Kidney epithelial cell (primary cell): Measurements from ENCODE around the gene SLC7A7. TPM values are rescaled to one million over a fixed set of nuclear protein-coding genes. Genes with fewer than 3 reads are reported as not detected.
"Not testable (repeated sequence)": the region's sequence is repeated elsewhere in the genome, so short reads cannot be mapped to it uniquely, and the experiment has no call there.

Experiments used
- DNase-seq: peaks from one replicate; pipeline ENCODE4 v3.0.0-alpha.2; 2010; ENCODE audit warnings: low read depth
- H3K27me3 ChIP-seq: 2 replicates; pipeline ENCODE4 v1.6.0; 2011; ENCODE audit warnings: low read length; ENCODE audit not compliant: control insufficient read depth, insufficient read depth
- H3K36me3 ChIP-seq: 2 replicates; pipeline ENCODE4 v1.5.1; 2011; ENCODE audit warnings: low read length; ENCODE audit not compliant: control insufficient read depth, insufficient read depth
- H3K4me3 ChIP-seq: 2 replicates; pipeline ENCODE4 v1.5.1; 2011; ENCODE audit warnings: low read depth, mild to moderate bottlenecking, control low read depth, low read length
- total RNA-seq: library from RNA; depleted of rRNA; stranded (reverse); fragments of >200 nt; gene quantifications from 2 replicates; pipeline ENCODE4 v1.2.3, GENCODE V29; 2015
- TF ChIP-seq, protein P1 (sequence below): IDR thresholded peaks from 2 replicates; pipeline ENCODE4 v1.5.1; 2011; ENCODE audit warnings: mild to moderate bottlenecking, moderate library complexity, low read length, control low read depth, inconsistent platforms; ENCODE audit not compliant: insufficient read depth, poor library complexity, severe bottlenecking

Gene SLC7A7
- total RNA-seq = 6.8 and 10.0 TPM in 2 replicates

DNA sequence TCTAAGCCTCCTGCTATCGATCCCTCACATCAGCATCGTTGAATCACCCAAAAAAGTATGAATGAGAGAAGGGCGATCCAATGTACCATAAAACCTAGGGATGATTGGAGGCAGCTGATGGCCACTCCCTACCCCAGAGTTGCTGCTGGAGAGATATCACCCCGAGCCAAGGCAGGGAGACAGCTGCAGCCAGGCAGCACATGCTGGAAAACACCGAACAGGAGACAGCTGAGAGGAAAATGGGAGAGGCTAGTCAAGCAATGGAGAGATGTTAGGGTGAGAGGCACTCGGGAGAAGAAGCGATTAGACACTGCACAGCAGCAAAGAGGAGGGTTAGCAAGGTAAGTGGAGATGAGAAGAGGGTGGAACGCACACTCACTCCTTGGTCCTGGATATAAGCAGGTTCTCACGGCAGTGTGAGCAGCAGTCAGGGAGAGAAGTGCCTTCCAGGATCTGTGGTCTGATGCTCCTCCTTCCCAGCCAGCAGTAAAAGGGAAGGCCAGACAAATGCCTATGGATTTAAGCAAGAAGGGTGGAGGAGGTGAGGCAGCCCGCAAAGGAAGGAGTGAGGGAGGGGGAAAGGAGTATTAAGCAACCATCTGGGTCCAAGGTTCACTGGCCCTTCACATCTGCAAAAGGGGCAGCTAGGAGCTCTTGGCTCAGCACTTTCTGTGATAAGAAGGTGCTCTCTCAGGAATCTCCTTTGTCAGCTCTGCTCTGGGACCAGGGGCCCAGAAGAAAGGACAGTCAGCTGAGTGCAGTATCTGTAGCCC lies at the start of gene SLC7A7:
Gene SLC7A7 (minus strand): TSS at position 495 of the 773 bp plus-strand sequence. CDS start 2,037 bp downstream, outside the sequence.
- peak within 1 kb of the TSS; percentile 10 for H3K4me3 ChIP-seq
- TF ChIP-seq, protein P1, sequence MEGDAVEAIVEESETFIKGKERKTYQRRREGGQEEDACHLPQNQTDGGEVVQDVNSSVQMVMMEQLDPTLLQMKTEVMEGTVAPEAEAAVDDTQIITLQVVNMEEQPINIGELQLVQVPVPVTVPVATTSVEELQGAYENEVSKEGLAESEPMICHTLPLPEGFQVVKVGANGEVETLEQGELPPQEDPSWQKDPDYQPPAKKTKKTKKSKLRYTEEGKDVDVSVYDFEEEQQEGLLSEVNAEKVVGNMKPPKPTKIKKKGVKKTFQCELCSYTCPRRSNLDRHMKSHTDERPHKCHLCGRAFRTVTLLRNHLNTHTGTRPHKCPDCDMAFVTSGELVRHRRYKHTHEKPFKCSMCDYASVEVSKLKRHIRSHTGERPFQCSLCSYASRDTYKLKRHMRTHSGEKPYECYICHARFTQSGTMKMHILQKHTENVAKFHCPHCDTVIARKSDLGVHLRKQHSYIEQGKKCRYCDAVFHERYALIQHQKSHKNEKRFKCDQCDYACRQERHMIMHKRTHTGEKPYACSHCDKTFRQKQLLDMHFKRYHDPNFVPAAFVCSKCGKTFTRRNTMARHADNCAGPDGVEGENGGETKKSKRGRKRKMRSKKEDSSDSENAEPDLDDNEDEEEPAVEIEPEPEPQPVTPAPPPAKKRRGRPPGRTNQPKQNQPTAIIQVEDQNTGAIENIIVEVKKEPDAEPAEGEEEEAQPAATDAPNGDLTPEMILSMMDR = no peak
- no peak for DNase-seq
- no peaks in the 10 kb centered on the region for H3K27me3 ChIP-seq
- no peaks in the 10 kb centered on the region for H3K36me3 ChIP-seq

DNA sequence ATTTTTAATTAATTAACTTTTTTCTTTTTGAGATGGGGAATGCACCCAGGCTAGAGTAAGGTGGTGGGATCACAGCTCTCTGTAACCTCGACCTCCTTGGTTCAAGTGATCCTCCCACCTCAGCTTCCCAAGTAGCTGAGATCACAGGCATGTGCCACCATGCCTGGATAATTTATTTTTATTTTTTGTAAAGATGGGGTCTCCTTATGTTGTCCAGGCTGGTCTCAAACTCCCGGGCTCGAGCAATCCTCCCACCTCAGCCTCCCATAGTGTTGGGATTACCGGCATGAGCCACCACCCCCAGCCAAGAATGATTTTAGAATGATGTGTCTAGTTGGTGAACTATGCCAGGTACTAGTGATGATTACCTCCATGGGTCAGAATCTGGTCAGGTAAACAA lies 49.7 kb upstream of the SLC7A7 start:
- H3K36me3 ChIP-seq = no peaks in the 10 kb centered on the region
- no peaks in the 10 kb centered on the region for H3K27me3 ChIP-seq
- no peak overlapping the region for H3K4me3 ChIP-seq
- no peak for DNase-seq
- TF ChIP-seq, protein P1 = no peak

DNA sequence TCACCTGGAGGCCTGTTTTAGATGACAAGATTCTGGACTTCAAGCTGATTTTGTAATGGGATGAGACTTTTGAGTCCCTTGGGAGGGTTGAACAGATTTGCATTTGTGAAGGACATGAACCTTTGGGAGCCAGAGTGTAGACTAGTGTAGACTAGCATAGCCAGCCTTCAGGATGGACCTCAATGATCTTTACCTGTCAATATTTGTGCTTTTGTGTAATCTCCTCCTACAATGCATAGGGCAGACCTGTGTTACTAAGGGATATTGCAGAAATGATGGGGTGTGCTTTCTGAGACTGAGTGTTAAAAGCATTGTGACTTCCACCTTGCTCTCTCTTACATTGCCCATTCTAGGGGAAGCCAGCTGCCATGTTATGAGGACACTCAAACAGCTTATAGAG lies 46.4 kb upstream of the SLC7A7 start:
- DNase-seq = no peak
- no peak overlapping the region for H3K4me3 ChIP-seq
- H3K36me3 ChIP-seq = no peaks in the 10 kb centered on the region
- H3K27me3 ChIP-seq = no peaks in the 10 kb centered on the region
- TF ChIP-seq, protein P1 = no peak

DNA sequence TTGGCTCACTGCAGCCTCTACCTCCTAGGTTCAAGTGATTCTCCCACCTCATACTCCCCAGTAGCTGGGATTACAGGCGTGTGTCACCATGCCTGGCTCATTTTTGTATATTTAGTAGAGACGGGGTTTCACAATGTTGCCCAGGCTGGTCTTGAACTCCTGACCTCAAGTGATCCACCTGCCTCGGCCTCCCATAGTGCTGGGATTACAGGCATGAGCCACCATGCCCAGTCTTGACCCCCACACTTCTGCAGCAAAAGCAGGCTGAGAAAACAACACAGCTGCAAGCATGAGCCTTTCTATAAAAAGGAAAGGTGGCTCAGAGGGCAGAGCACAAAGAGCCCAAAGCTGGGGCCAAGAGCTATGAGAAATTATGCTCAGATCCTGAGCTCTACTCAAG lies 45.1 kb upstream of the SLC7A7 start:
- H3K27me3 ChIP-seq, H3K36me3 ChIP-seq, H3K4me3 ChIP-seq, DNase-seq: not testable (repeated sequence)

DNA sequence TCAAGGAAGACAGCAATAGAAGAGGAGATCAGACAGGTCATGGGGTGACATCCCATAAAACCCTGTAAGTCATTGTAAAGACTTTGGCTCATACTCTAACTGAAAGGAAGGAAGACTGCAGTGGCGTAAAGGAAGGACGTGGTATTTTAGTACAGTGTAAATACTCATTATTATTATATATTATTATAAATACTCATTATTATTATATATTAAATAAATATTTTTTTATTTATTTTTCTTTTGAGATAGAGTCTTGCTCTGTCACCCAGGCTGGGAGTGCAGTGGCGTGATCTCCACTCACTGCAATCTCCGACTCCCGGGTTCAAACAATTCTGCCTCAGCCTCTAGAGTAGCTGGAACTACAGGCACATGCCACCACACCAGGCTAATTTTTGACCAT lies 41.2 kb upstream of the SLC7A7 start:
- TF ChIP-seq, protein P1 = no peak
- no peak for DNase-seq
- Histone ChIP-seq H3K27me3 (no peaks in the 10 kb centered on the region), H3K36me3 (no peaks in the 10 kb centered on the region), H3K4me3 (no peak overlapping the region)

DNA sequence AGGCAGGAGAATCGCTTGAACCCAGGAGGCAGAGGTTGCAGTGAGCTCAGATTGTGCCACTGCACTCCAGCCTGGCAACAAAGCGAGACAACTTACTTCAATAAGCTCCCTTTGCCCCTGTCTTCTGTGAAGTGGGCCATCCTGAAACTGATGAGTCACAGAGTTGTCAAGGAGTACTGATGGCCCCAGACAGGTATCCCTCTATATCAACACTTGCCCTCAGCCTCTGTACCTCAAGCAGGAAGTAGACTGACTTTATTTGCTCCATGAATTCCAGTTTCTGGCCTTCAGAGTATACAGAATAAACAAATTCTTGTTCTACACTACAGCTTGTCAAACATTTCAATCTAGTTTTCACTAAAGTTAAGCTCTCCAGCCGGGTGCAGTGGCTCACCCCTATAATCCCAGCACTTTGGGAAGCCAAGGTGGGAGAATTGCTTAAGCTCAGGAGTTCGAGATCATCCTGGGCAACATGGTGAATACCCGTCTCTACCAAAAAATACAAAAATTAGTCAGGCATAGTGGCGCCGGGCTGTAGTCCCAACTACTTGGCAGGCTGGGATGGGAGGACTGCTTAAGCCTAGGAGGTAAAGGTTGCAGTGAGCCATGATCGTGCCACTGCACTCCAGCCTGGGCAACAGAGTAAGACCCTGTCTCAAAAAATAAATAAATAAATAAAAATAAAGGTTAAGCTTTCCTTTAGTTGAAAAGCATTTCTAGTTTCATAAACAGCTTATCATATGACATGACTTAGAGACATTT lies 39.9 kb upstream of the SLC7A7 start:
- TF ChIP-seq, protein P1 = no peak
- H3K27me3 ChIP-seq = no peaks in the 10 kb centered on the region
- no peak overlapping the region for H3K4me3 ChIP-seq
- no peaks in the 10 kb centered on the region for H3K36me3 ChIP-seq
- DNase-seq = no peak

DNA sequence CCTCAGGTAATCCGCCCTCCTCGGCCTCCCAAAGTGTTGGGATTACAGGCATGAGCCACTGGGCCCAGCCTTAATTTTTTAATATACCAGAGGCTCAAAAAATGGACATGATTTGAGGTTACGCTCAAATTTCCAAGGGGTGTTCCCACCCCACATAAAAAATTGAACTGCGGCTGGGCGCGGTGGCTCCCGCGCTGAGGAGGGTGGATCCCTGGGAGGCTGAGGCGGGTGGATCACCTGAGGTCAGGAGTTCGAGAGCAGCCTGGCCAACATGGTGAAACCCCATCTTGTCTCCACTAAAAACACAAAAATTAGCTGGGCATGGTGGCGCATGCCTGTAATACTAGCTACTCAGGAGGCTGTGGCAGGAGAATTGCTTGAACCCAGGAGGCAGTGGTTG lies 39.1 kb upstream of the SLC7A7 start:
- H3K27me3 ChIP-seq, H3K4me3 ChIP-seq, DNase-seq, H3K36me3 ChIP-seq: not testable (repeated sequence)
